HG02763 (cell line): Measurements from ENCODE around the gene PLXDC2.

Experiments used
- ATAC-seq: cut with Tn5 transposase; IDR thresholded peaks from one replicate; pipeline ENCODE4 v1.9.1; 2021; ENCODE audit warnings: mild to moderate bottlenecking, moderate library complexity; ENCODE audit not compliant: unreplicated experiment

PLXDC2 gene

DNA sequence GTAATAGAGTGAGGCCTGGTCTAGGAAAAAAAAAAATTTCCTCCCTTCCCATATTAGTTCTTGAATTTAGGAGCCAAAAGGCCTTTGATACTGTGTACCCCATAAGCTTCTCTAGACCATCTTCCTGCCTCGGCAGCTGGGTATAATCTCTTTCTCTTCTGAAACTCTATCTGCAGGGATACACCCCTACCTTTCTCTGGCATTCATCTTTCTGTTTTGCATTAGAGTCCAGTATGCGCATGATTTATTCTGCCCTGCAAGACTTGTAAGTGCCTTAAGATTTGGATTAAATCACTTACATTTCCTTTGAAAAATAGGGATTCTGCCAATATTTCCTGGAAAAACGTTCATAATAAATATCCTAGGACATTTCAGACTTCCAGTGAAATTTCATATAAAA lies 431.2 kb downstream of the PLXDC2 start:
- no peak for ATAC-seq

- no peak for ATAC-seq
Observed at GRCh38 chr10:20247891-20248708, 431.9 kb downstream of the PLXDC2 start.

GRCh38 chr10:20254078-20254477 lies 437.8 kb downstream of the PLXDC2 start:
- ATAC-seq: no peak

GRCh38 chr10:20254497-20254896 lies 438.3 kb downstream of the PLXDC2 start:
- ATAC-seq: no peak

DNA sequence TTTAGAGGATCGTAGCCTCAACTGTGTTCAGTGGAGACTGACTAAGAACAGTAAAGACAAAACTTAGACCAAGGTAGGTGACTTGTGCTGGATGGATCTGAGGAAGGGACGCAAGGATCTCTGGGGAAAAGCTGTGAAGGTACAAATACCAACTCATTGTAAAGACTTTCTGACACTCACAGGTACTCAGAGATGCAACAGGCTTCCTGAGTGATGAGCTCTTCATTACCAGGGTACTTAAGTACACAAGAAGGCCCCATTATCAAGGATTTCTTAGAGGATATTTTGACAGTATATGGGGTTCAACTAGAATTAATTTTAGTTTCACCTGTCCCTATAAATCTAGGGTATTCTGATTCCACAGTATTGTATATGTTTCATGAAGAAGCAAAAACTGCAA lies 440.7 kb downstream of the PLXDC2 start:
- no peak for ATAC-seq

DNA sequence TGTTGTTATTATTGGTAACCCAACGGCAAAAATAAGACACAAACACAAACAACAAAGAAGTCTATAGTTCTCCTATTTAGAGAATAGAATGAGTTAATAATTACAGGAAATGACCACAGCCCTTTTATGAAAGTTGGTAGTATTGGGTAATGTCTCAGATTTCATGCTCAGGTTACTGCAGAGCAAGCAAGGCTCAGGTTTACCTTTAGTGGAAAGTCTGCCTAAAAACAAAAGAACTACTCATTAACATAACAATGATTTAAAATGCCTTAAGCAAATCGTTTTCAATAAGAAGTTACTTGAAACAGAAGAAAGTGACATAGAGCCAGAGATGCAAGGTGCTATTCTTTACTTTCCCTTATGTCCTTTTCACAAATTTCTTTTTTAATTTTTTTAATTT lies 441.2 kb downstream of the PLXDC2 start:
- ATAC-seq: no peak

GRCh38 chr10:20265146-20265545 lies 448.9 kb downstream of the PLXDC2 start:
- no peak for ATAC-seq

GRCh38 chr10:20267734-20268133 lies 451.5 kb downstream of the PLXDC2 start:
- ATAC-seq: no peak

GRCh38 chr10:20271490-20271889 lies 455.3 kb downstream of the PLXDC2 start:
- no peak for ATAC-seq

- ATAC-seq: no peak
Observed at GRCh38 chr10:20272608-20273007, 456.4 kb downstream of the PLXDC2 start.

GRCh38 chr10:20274571-20274970 lies 458.3 kb downstream of the PLXDC2 start:
- no peak for ATAC-seq

DNA sequence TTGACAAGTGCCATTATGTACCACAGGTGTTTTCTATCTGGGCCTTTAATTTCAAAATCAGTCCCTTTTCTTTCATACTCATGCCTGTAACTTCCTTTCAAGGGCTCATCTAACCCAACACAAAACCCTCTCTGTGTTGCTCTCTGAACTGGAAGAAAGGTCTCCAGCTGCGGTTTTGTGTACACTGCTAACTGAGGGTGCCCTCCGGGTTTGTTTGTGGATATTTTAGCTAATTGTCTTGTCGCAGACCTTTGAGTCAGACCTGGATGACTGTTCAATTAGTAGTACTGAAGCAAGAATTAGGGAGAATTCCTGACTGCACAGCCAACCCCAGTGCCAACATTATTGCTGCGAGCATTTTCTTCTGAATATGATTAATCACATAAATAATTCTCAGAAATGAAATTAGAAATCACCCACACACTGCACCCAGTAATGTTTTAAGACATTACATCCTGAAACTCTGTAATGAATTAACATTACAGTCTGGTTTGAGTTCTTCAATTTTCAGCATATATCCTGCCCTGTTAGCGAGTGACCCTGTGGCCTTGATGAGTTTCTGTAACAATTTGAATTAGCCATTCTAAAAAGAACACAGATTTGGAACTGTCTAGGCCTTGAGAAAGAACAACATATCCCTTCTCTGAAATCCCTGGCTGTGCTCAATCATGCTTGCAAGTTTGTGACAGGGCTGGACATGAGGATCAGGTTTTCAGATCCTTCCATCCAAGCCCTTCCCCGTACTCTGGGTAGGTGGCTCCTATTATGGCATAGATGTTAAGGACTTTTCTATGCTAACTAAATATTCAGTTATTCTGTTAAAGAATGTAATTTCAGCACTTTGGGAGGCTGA lies 460.1 kb downstream of the PLXDC2 start:
- no peak for ATAC-seq

DNA sequence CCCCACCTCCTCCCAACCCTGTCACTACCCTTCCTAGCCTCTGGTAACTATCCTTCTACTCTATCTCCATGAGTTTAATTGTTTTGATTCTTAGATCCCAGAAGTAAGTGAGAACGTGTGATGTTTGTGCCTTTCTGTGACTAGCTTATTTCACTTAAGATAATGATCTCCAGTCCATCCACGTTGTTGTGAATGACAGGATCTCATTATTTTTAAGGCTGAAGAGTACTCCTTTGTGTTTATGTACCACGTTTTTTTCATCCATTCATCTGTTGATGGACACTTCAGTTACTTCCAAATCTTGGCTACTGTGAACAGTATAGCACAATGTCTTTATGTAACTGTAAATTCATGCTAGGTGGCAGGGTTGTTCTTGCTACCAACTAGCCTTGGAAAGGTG lies 461.6 kb downstream of the PLXDC2 start:
- ATAC-seq: no peak

- no peak for ATAC-seq
Observed at GRCh38 chr10:20281579-20281978, 465.3 kb downstream of the PLXDC2 start.

DNA sequence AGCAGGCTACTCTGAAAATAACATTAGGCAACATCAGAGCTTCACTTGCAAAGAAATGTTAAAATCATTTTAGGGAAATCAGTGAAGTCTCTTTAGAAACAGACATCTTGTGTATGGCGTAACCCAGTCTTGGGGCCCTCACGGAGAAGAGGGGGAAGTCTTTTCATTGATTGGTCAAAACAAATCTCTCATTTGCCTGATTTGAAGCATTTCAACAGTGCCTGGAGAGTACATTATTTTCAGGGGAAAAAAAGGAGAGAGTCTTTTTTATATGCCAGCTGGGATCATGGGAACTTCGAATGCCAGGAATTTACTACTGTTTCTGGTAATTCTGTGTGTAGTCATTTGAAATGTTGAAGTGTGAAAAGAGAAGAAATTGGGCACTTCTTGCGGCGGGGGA lies 471.4 kb downstream of the PLXDC2 start:
- ATAC-seq: no peak

GRCh38 chr10:20288060-20288459 lies 471.8 kb downstream of the PLXDC2 start:
- no peak for ATAC-seq

GRCh38 chr10:20289070-20289828 lies 473.0 kb downstream of the PLXDC2 start:
- ATAC-seq: no peak

- ATAC-seq: no peak
Observed at GRCh38 chr10:20298417-20298816, 482.2 kb downstream of the PLXDC2 start.

DNA sequence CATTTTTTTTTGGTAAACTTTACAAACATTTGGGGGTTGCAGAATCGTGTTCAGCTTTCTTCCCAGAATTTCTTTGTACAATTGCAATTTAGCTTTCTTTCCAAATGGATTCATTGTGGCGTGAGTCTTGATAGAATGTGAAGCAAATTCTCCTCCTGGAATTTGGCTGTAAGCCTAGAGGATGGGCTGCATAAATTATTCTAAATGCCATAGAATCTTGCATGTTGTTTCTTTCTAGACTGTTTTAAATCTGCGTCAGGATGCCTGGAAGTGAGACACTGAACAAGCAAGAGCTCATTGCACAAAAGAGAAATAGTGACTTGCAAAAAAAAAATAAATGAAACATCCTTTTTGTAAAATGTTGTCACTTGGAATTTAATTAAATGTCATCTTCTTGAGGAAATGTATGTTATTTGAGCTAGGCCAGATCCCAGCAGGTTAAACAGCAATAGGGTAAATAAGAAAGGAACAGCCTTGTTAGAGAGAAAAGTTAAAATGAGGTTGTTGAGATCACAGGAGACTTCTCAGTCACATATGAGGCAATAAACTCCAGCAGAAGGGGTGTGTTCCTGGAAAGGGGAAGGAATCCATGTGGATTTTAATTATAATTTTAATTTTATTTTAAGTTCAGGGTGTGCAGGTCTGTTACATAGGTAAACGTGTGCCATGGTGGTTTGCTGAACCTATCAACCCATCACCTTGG lies 483.0 kb downstream of the PLXDC2 start:
- ATAC-seq: no peak

DNA sequence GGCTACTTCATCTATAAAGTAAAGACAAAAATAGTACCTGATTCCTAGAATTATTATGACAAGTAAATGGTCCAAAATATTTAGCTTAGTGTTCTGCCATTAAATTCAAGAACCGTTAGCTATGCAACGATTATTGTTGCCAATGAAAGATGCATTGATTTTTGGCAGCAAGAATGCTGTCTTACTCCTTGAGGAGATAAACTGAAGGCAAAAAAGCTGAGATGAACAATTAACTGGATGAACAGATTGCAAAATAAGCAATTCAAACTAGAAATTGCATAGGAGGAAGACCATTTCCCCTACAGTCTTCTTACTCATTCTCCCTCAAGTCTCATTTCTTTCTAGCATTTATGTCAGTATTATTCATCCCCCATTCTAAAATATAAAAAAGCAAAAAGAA lies 484.5 kb downstream of the PLXDC2 start:
- ATAC-seq: no peak

DNA sequence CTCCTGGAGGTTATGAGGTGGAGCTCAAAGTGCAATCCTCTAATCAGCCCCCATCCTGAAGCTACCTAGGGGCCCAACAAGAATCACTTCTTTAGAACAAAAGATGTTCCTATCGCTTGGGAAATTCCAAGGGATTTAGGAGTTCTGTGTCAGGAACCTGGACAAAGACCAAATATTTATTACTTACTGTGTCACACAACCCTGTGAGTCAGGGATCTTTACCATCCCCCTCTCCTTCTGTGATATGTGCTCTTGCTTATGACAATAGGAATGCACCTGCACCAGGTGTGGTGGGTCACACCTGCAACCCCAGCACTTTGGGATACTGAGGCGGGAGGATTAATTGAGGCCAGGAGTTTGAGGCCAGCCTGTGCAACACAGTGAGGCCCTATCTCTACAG lies 485.8 kb downstream of the PLXDC2 start:
- no peak for ATAC-seq
